Hepatocyte (in vitro differentiated cells): Measurements from ENCODE around the gene PDILT. TPM values are rescaled to one million over a fixed set of nuclear protein-coding genes. Genes with fewer than 3 reads are reported as not detected.

ENCODE experiments used
- DNase-seq: peaks from one replicate; pipeline ENCODE4 v3.0.0-alpha.2; 2016; ENCODE audit warnings: low spot score
- H2AFZ ChIP-seq: fragments of 200-600 bp; sonication (generic); 2 replicates; pipeline ENCODE4 v1.6.0; 2016; ENCODE audit warnings: antibody characterized with exemption, mild to moderate bottlenecking
- H3K27ac ChIP-seq: fragments of 200-600 bp; sonication (generic); 2 replicates; pipeline ENCODE4 v1.5.1; 2016; ENCODE audit warnings: mild to moderate bottlenecking
- H3K27me3 ChIP-seq: fragments of 200-600 bp; sonication (generic); 2 replicates; pipeline ENCODE4 v1.6.1; 2016
- H3K36me3 ChIP-seq: fragments of 200-600 bp; sonication (generic); replicated peaks from 2 replicates; pipeline ENCODE4 v1.5.1; 2016; ENCODE audit warnings: low read depth; ENCODE audit not compliant: insufficient read depth
- H3K4me1 ChIP-seq: fragments of 200-600 bp; sonication (generic); 2 replicates; pipeline ENCODE4 v1.5.1; 2016; ENCODE audit warnings: mild to moderate bottlenecking, moderate library complexity; ENCODE audit not compliant: insufficient read depth
- H3K4me2 ChIP-seq: fragments of 200-600 bp; sonication (generic); 2 replicates; pipeline ENCODE4 v1.6.0; 2016
- H3K4me3 ChIP-seq: fragments of 200-600 bp; sonication (generic); 2 replicates; pipeline ENCODE4 v1.5.1; 2016; ENCODE audit warnings: mild to moderate bottlenecking
- H3K79me2 ChIP-seq: fragments of 200-600 bp; sonication (generic); 2 replicates; pipeline ENCODE4 v1.6.0; 2017; ENCODE audit warnings: mild to moderate bottlenecking
- H3K9me2 ChIP-seq: fragments of 200-600 bp; sonication (generic); replicated peaks from 2 replicates; pipeline ENCODE4 v1.6.0; 2017; ENCODE audit warnings: mild to moderate bottlenecking; ENCODE audit not compliant: insufficient read depth
- H3K9me3 ChIP-seq: fragments of 200-600 bp; sonication (generic); 2 replicates; pipeline ENCODE4 v1.5.1; 2016; ENCODE audit warnings: low read depth, mild to moderate bottlenecking
- H4K20me1 ChIP-seq: fragments of 200-600 bp; sonication (generic); 2 replicates; pipeline ENCODE4 v1.6.0; 2016; ENCODE audit warnings: mild to moderate bottlenecking; ENCODE audit not compliant: insufficient read depth, poor library complexity, severe bottlenecking
- EZH2 ChIP-seq: fragments of 200-600 bp; sonication (generic); IDR thresholded peaks from 2 replicates; pipeline ENCODE4 v1.6.1; 2016; ENCODE audit warnings: antibody characterized with exemption, mild to moderate bottlenecking, borderline replicate concordance
- EZH2phosphoT487 ChIP-seq: fragments of 200-600 bp; sonication (generic); IDR thresholded peaks from one replicate; pipeline ENCODE4 v1.6.1; 2018; ENCODE audit warnings: antibody characterized with exemption, mild to moderate bottlenecking, low read depth, moderate library complexity; ENCODE audit not compliant: unreplicated experiment, severe bottlenecking
- WGBS: methylation state at CpG from one replicate; pipeline ENCODE4 v1.1.6; 2016; ENCODE audit warnings: low lambda C conversion rate; ENCODE audit errors: missing lambda C conversion rate; 5-methylcytosine and 5-hydroxymethylcytosine counted together
- polyA plus RNA-seq: library from polyadenylated mRNA; unstranded; fragments of >200 nt; fragmentation: Nextera tagmentation; extraction: Ambion mirVana; gene quantifications from 2 replicates; pipeline ENCODE4 v1.2.1, GENCODE V29; 2016
- total RNA-seq: library from RNA; depleted of rRNA; stranded (reverse); fragments of >200 nt; gene quantifications from 2 replicates; pipeline ENCODE4 v1.2.3, GENCODE V29; 2014
- TF ChIP-seq, protein P1 (sequence below): fragments of 200-600 bp; sonication (generic); IDR thresholded peaks from 2 replicates; pipeline ENCODE4 v1.5.1; 2016; ENCODE audit warnings: antibody characterized with exemption, mild to moderate bottlenecking; ENCODE audit not compliant: poor library complexity

The PDILT gene
- total and polyA plus RNA-seq, 2 experiments from 2014 or later, result not detected

DNA sequence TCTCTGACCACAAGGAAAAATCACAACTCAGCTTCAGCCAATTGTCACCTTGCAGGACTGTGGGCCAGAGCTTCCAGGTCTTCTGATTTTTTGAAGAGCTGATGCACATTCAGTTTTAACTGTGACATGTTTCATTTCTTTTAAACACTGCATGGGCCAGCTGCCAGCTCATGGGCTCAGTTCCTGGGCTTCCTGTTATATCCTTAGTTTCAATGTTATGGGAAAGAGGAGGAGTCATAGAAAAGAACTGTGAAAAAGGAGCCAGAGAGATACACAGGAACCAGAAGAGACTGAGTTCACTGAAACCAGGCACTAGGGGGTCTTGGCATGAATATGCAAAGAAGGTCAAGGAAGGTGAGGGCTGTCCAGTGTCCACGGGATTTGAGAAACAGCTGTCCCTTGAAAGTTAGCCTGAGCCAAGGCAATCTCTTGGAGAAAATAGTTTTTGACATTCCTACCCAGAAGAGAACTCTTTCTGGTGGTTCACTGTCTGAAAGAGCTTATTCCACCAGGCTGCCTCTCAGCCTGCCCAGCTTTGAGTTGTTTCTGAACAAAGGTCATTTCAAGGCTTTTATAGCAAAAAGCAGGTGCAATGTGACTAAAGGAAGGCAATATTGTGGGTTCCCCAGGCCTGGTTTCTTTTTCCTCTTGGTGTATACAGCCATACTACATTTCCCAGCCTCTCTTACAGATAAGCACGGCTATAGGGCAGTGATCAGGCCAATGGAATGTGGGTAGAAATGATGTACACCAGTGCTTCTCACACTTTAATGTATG, 10.5 kb downstream of the PDILT start:
- DNase-seq, result no peak
- 38% methylated on average over 2 of the region's 2 CpGs for WGBS

DNA sequence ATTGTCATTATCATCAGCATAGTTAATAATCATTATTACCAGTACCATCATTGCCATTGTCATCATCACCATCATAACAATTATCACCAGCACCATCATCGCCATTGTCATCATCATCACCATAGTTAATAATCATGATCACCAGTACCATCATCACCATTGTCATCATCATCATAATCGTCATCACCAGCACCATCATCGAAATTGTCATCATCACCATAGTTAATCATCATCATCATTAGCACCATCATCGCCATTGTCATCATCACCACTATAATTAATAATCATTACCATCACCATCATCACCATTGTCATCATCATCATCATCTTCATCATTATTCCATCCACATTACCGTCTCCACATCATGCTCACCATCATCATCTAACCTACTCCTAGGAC, 13.5 kb downstream of the PDILT start:
- Histone ChIP-seq H3K4me2 (no peak overlapping the region), H4K20me1 (no peaks in the 10 kb centered on the region), H3K36me3 (no peaks in the 10 kb centered on the region), H3K79me2 (no peaks in the 10 kb centered on the region), H3K27me3 (no peaks in the 10 kb centered on the region), H2AFZ (no peak overlapping the region), H3K27ac (no peak overlapping the region), H3K4me1 (peaks cover 9% of the 10 kb centered on the region), H3K9me3 (no peaks in the 10 kb centered on the region), H3K9me2 (no peaks in the 10 kb centered on the region), H3K4me3 (no peak overlapping the region)
- no peak for TF ChIP-seq EZH2phosphoT487
- TF ChIP-seq, protein P1, sequence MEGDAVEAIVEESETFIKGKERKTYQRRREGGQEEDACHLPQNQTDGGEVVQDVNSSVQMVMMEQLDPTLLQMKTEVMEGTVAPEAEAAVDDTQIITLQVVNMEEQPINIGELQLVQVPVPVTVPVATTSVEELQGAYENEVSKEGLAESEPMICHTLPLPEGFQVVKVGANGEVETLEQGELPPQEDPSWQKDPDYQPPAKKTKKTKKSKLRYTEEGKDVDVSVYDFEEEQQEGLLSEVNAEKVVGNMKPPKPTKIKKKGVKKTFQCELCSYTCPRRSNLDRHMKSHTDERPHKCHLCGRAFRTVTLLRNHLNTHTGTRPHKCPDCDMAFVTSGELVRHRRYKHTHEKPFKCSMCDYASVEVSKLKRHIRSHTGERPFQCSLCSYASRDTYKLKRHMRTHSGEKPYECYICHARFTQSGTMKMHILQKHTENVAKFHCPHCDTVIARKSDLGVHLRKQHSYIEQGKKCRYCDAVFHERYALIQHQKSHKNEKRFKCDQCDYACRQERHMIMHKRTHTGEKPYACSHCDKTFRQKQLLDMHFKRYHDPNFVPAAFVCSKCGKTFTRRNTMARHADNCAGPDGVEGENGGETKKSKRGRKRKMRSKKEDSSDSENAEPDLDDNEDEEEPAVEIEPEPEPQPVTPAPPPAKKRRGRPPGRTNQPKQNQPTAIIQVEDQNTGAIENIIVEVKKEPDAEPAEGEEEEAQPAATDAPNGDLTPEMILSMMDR, result no peak
- DNase-seq, result no peak
- WGBS, result 97% methylated on average over 5 of the region's 5 CpGs

More for the DNA sequence above, 10.5 kb downstream of the PDILT start:
- no peaks in the 10 kb centered on the region for H3K27me3 ChIP-seq
- peaks cover 9% of the 10 kb centered on the region for H3K4me1 ChIP-seq
- H3K36me3 ChIP-seq, result no peaks in the 10 kb centered on the region
- no peak overlapping the region for H3K4me3 ChIP-seq
- H2AFZ ChIP-seq, result peak overlapping the region; percentile 22
- TF ChIP-seq, protein P1, result no peak
- no peak for TF ChIP-seq EZH2
- TF ChIP-seq EZH2phosphoT487, result no peak
- no peaks in the 10 kb centered on the region for H4K20me1 ChIP-seq
- H3K27ac ChIP-seq, result peak overlapping the region; percentile 18
- no peaks in the 10 kb centered on the region for H3K9me2 ChIP-seq
- no peak overlapping the region for H3K4me2 ChIP-seq
- H3K79me2 ChIP-seq, result no peaks in the 10 kb centered on the region
- H3K9me3 ChIP-seq, result no peaks in the 10 kb centered on the region

DNA sequence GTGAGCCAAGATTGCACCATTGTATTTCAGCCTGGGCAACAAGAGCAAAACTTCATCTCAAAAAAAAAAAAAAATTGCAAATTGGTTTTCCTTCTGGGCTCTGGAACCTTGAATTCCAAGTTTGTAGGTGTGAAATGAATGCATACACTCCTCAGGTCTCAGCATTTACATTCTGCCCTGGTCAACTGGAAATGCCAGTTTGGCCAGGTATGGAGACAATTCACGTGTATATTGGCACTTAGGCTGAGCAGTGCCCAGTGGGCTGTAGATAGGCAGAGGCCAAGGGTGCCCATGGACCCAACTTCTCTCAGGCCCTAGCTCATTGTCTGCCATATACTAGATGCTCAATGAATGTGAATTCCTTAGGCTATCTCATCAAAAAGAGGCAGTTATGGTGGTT, 15.7 kb downstream of the PDILT start:
- no peak for DNase-seq
- H3K27me3 ChIP-seq, result no peaks in the 10 kb centered on the region

More for the DNA sequence above, 15.7 kb downstream of the PDILT start:
- Histone ChIP-seq H3K79me2 (no peaks in the 10 kb centered on the region), H3K9me2 (no peaks in the 10 kb centered on the region), H4K20me1 (no peaks in the 10 kb centered on the region), H3K4me2 (no peak overlapping the region), H3K9me3 (no peaks in the 10 kb centered on the region), H3K27ac (no peak overlapping the region), H3K36me3 (no peaks in the 10 kb centered on the region), H3K4me1 (peaks cover 1% of the 10 kb centered on the region), H3K4me3 (no peak overlapping the region), H2AFZ (no peak overlapping the region)
- TF ChIP-seq, protein P1, result no peak
- TF ChIP-seq EZH2phosphoT487 (no peak), EZH2 (no peak)
- 66% methylated on average over 1 of the region's 1 CpG for WGBS
